ENCODE data around the gene IGSF6.

The IGSF6 gene

DNA sequence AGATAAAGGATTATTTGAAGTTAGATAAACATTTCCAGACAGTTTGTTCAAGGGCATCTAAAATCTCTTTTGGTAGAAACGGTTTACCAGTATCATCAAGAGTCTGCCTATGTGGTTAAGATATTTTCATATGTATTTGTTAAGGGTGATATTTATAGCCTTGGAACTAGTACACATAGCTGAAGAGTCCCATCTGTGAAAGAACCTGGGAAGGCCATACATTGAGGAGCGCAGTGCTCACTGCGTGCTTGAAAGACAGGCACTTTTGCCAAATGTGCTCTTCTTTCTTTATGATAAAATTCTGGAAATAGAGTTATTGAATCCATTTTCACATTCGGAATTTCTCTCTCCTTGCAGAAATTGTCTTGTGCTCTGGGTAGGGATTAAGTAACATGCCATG is 7.7 kb downstream of the IGSF6 start:
- no peak overlapping the region for H3K4me3 ChIP-seq (ENCODE audit: low read depth, low read length)
- DNase-seq = no peak
- in situ Hi-C loops (cut with HindIII; ENCODE audit: low pct_ligation_motif_present, low sequenced_read_pairs) = no loop called here
- H3K27me3 ChIP-seq (replicated peaks) = no peaks in the 10 kb centered on the region
- no peaks in the 10 kb centered on the region for H3K36me3 ChIP-seq (replicated peaks)
- TF ChIP-seq, protein P1, sequence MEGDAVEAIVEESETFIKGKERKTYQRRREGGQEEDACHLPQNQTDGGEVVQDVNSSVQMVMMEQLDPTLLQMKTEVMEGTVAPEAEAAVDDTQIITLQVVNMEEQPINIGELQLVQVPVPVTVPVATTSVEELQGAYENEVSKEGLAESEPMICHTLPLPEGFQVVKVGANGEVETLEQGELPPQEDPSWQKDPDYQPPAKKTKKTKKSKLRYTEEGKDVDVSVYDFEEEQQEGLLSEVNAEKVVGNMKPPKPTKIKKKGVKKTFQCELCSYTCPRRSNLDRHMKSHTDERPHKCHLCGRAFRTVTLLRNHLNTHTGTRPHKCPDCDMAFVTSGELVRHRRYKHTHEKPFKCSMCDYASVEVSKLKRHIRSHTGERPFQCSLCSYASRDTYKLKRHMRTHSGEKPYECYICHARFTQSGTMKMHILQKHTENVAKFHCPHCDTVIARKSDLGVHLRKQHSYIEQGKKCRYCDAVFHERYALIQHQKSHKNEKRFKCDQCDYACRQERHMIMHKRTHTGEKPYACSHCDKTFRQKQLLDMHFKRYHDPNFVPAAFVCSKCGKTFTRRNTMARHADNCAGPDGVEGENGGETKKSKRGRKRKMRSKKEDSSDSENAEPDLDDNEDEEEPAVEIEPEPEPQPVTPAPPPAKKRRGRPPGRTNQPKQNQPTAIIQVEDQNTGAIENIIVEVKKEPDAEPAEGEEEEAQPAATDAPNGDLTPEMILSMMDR (IDR thresholded peaks at IDR 0.05; ENCODE audit: low read depth, low read length, missing control alignments) = no peak
- H3K27ac ChIP-seq = no peak overlapping the region

DNA sequence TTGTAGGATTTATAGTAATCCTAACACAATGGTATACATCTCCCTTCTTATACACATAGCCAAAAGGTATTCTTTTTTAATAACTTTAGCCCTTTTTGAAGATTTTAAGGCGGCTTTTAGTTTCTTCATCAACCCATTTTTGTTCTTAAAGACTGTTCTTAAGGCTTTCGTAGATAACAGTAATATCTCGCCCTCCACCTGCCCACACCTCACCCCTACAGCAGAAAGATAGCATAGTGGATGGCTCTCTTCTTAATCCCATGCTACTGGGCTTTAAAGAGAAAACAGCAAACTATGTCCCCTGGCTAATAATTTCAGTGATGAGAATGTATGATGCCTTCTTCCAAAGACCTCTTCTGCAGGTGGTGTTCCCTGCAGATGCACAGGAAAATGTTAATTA is 8.6 kb downstream of the IGSF6 start:
- Histone ChIP-seq H3K36me3 (replicated peaks) (no peaks in the 10 kb centered on the region), H3K27ac (no peak overlapping the region), H3K4me3 (ENCODE audit: low read depth, low read length) (no peak overlapping the region), H3K27me3 (replicated peaks) (no peaks in the 10 kb centered on the region)
- DNase-seq = no peak
- TF ChIP-seq, protein P1 (IDR thresholded peaks at IDR 0.05; ENCODE audit: low read depth, low read length, missing control alignments) = no peak
- in situ Hi-C loops (cut with HindIII; ENCODE audit: low pct_ligation_motif_present, low sequenced_read_pairs) = no loop called here

DNA sequence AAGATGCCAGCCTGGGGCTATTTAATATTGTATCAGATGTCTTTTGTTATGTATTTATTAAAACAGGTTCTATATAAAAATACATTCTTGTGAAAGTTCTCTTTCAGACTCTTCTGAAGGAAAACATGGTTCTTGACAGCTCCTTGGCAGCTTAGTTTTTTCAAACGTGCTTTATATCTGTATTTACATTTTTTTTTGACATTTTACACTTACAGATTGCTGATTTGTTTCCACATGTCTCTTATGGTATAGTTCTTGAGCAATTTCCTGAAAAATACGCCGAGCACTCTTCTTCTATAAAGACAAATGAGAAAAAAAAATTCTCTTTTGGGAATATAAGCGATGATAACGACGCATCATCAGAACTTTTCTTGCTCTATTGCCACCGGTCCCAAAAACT is 9.5 kb downstream of the IGSF6 start:
- in situ Hi-C loops (cut with HindIII; ENCODE audit: low pct_ligation_motif_present, low sequenced_read_pairs) = no loop called here
- H3K4me3 ChIP-seq (ENCODE audit: low read depth, low read length) = no peak overlapping the region
- TF ChIP-seq, protein P1 (IDR thresholded peaks at IDR 0.05; ENCODE audit: low read depth, low read length, missing control alignments) = no peak
- H3K27ac ChIP-seq = no peak overlapping the region
- no peak for DNase-seq
- no peaks in the 10 kb centered on the region for H3K27me3 ChIP-seq (replicated peaks)
- H3K36me3 ChIP-seq (replicated peaks) = no peaks in the 10 kb centered on the region

DNA sequence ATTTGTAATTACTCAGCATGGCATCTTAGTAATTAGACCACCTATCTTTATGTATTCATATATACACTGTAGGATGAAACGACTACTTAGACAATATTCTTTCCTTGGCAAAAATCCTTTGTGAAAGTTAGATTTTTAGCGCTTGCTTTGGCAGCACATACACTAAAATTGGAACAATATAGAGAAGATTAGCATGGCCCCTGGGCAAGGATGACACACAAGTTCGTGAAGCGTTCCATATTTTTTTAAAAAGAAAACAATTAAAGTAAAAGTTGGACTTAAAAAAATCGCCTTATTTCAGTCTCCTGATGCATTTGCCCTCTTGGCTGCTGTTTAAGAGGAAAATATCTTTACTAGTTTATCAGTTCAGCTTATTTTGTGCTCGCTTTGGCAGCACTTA is 10.5 kb downstream of the IGSF6 start:
- no peaks in the 10 kb centered on the region for H3K27me3 ChIP-seq (replicated peaks)
- no peak overlapping the region for H3K4me3 ChIP-seq (ENCODE audit: low read depth, low read length)
- no peak overlapping the region for H3K27ac ChIP-seq
- no peak for DNase-seq
- H3K36me3 ChIP-seq (replicated peaks) = no peaks in the 10 kb centered on the region
- in situ Hi-C loops (cut with HindIII; ENCODE audit: low pct_ligation_motif_present, low sequenced_read_pairs) = no loop called here
- TF ChIP-seq, protein P1 (IDR thresholded peaks at IDR 0.05; ENCODE audit: low read depth, low read length, missing control alignments) = no peak

DNA sequence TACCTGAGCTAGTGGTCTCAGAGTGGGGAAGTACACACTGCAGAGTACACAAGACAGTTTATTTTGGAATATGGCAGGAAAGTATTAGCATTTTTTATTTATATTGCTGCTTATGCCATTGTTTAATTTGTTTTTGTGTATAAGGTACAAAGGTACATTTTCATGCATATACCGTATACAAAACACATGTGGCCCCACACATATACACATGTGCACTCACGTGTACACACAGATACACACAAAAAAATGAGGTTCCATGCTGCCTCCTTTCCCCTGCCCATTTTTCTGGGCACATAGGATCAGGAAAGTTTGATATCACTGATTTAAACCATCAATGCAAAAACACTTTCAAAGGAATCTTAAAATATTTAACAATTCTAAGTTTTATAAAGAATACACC is 12.9 kb downstream of the IGSF6 start:
- H3K27ac ChIP-seq = no peak overlapping the region
- DNase-seq = no peak
- no peaks in the 10 kb centered on the region for H3K36me3 ChIP-seq (replicated peaks)
- TF ChIP-seq, protein P1 (IDR thresholded peaks at IDR 0.05; ENCODE audit: low read depth, low read length, missing control alignments) = no peak
- in situ Hi-C loops (cut with HindIII; ENCODE audit: low pct_ligation_motif_present, low sequenced_read_pairs) = no loop called here
- no peaks in the 10 kb centered on the region for H3K27me3 ChIP-seq (replicated peaks)
- H3K4me3 ChIP-seq (ENCODE audit: low read depth, low read length) = no peak overlapping the region

DNA sequence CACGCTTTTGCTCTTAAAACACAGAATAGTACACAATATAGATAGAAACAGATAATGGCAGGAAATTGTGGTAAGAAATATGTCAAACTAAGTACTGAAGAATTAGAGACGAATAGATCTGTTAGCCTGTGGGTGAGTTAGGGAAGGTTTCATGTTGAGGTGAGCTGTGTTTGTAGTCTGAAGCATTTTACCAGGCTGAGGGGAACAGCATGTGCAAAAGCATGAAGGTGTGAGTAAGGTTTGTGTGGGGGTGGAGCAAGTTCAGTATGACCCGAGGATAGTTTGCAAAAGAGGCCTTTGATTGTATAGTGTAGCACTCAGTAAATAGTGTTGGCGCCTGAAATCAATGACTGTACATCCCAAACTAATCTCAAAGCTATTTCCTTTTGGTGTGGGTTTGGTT is 13.8 kb downstream of the IGSF6 start:
- Histone ChIP-seq H3K27me3 (replicated peaks) (no peaks in the 10 kb centered on the region), H3K4me3 (ENCODE audit: low read depth, low read length) (no peak overlapping the region), H3K27ac (no peak overlapping the region), H3K36me3 (replicated peaks) (no peaks in the 10 kb centered on the region)
- DNase-seq = peak; percentile 40
- TF ChIP-seq, protein P1 (IDR thresholded peaks at IDR 0.05; ENCODE audit: low read depth, low read length, missing control alignments) = no peak
- in situ Hi-C loops (cut with HindIII; ENCODE audit: low pct_ligation_motif_present, low sequenced_read_pairs) = no loop called here

Measured in brain microvascular endothelial cell (primary cell).